GM12891 (cell line): ENCODE data around the gene UBE2E2.

Source experiments
- POLR2A ChIP-seq: IDR thresholded peaks from 2 replicates; pipeline ENCODE4 v1.6.1; 2011; ENCODE audit warnings: low read depth, low read length, control low read depth
- POLR2AphosphoS5 ChIP-seq: IDR thresholded peaks from 2 replicates; pipeline ENCODE4 v1.6.1; 2011; ENCODE audit warnings: low read depth, low read length, control low read depth
- SPI1 ChIP-seq: IDR thresholded peaks from 2 replicates; pipeline ENCODE4 v1.6.1; 2011; ENCODE audit warnings: low read depth, low read length, control low read depth
- TAF1 ChIP-seq: IDR thresholded peaks from 2 replicates; pipeline ENCODE4 v1.6.1; 2011; ENCODE audit warnings: low read depth, low read length, control low read depth

GRCh38 chr3:23175341-23176083 lies 27.6 kb upstream of the UBE2E2 start:
- TF ChIP-seq POLR2AphosphoS5 (no peak), POLR2A (no peak), TAF1 (no peak), SPI1 (no peak)
